Midbrain (tissue), 1 donor: ENCODE measurements around the gene RTN1.

Source experiments
- DNase-seq: peaks from one replicate; lab custom pipeline; 2025; lab: John Stamatoyannopoulos, UW

The RTN1 gene

DNA sequence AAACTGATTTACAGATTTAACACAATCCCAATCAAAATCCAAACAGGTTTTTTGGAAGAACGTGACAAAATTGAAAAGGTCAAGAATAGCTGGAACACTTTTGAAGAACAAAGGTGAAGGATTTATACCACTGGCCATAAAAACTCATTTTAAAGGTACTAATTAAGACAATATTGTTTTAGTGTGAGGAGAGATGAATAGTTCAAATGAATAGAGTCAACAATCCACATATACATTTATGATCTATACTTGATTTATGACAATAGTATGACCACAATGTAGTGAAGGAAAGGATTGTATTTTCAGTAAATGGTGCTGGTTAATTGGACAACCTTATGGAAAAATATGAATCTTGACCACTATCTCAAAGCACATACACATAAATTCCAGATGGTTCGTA is 323.3 kb downstream of the RTN1 start:
- DNase-seq: no peak
